Brain microvascular endothelial cell (primary cell): Measurements from ENCODE around the gene SCN1A.

Source experiments
- DNase-seq: peaks from one replicate; pipeline ENCODE4 v3.0.0-alpha.2; 2020
- H3K27ac ChIP-seq: fragments of 250-450 bp; sonication (Bioruptor Pico); 2 replicates; pipeline ENCODE4 v1.5.1; 2020; ENCODE audit warnings: mild to moderate bottlenecking, moderate library complexity
- H3K27me3 ChIP-seq: fragments of 250-450 bp; sonication (Bioruptor Pico); replicated peaks from 2 replicates; pipeline ENCODE4 v1.5.1; 2020; ENCODE audit warnings: mild to moderate bottlenecking
- H3K36me3 ChIP-seq: fragments of 250-450 bp; sonication (Bioruptor Pico); replicated peaks from 2 replicates; pipeline ENCODE4 v1.5.1; 2020; ENCODE audit warnings: mild to moderate bottlenecking
- H3K4me3 ChIP-seq: 2 replicates; pipeline ENCODE4 v1.5.1; 2011; ENCODE audit warnings: low read depth, mild to moderate bottlenecking, control low read depth, low read length, moderate library complexity
- in situ Hi-C: cut with HindIII; loops from 2 replicates; pipeline ENCODE4 v1.10.0; 2017; ENCODE audit warnings: low sequenced_read_pairs, low pct_ligation_motif_present
- TF ChIP-seq, protein P1 (sequence below): IDR thresholded peaks from 2 replicates; pipeline ENCODE4 v1.5.1; 2011; ENCODE audit warnings: low read depth, mild to moderate bottlenecking, moderate library complexity, low read length, control low read depth, inconsistent platforms; ENCODE audit errors: missing control alignments

SCN1A gene

DNA sequence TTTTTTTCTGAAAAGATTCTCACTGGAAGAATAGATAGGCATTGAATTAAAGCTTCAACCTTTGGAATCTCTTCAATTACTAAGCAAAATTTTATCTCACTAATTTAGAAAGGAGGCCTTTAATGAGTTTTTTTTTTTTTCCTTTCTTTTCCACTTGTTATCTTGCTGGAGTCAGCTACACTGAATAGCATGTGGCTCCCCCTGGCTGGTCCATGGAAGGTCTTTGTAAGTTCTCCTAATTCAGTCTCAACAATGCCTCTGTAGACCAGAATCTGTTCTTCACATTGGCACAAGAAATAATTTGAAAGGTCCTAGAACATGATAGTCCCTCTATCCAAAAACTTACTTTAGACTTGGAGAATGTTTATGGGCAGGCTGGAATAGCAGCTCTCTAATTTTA lies 24.2 kb upstream of the SCN1A start:
- no peak for DNase-seq
- no peak overlapping the region for H3K27ac ChIP-seq
- H3K4me3 ChIP-seq, result no peak overlapping the region
- TF ChIP-seq, protein P1, sequence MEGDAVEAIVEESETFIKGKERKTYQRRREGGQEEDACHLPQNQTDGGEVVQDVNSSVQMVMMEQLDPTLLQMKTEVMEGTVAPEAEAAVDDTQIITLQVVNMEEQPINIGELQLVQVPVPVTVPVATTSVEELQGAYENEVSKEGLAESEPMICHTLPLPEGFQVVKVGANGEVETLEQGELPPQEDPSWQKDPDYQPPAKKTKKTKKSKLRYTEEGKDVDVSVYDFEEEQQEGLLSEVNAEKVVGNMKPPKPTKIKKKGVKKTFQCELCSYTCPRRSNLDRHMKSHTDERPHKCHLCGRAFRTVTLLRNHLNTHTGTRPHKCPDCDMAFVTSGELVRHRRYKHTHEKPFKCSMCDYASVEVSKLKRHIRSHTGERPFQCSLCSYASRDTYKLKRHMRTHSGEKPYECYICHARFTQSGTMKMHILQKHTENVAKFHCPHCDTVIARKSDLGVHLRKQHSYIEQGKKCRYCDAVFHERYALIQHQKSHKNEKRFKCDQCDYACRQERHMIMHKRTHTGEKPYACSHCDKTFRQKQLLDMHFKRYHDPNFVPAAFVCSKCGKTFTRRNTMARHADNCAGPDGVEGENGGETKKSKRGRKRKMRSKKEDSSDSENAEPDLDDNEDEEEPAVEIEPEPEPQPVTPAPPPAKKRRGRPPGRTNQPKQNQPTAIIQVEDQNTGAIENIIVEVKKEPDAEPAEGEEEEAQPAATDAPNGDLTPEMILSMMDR, result peak; percentile 8
- in situ Hi-C loops, result no loop called here
- no peaks in the 10 kb centered on the region for H3K27me3 ChIP-seq
- no peaks in the 10 kb centered on the region for H3K36me3 ChIP-seq

DNA sequence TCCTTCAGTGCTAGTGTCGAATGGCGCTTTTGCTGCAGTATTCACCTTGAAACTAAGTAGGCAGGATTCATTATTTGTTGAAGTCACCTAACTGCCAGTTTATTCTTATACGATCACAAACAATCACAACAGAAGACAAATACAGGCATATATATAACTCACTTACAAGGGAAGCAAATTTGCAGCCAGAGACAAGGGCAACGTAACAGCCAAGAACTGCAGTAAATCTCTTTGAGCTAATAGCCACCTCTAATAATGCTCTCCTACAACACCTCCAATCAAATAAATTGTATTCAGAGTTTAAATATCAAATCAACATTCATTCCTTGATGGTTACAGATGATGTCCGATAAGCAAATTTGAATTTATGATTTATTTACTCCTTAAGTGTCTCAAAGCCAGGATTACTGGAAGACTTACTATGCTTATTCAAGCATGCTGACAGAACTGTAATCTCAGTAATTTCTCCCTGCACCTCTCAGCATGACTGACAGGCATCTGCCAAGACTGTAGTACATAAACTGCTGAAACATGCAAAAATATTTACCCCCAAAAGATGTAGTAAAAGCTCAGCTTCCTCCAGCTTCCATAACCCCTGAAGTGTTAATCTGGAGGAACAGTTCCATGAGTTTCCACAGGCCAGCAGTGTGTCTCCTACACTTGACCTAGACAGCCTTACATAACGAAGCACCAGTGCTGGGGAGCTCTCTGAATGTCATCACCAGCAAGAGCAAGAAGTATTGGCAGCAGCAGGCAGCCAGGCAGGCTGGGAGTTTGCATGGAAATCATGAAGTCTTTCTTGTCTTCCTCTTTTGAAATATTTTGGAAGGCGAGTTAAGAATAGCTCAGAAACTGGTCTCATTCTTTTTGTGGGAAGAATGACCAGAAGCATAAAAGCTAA lies 20.9 kb upstream of the SCN1A start:
- Histone ChIP-seq H3K36me3 (no peaks in the 10 kb centered on the region), H3K27me3 (no peaks in the 10 kb centered on the region), H3K4me3 (no peak overlapping the region), H3K27ac (no peak overlapping the region)
- no peak for DNase-seq
- in situ Hi-C loops, result no loop called here
- TF ChIP-seq, protein P1, result no peak

DNA sequence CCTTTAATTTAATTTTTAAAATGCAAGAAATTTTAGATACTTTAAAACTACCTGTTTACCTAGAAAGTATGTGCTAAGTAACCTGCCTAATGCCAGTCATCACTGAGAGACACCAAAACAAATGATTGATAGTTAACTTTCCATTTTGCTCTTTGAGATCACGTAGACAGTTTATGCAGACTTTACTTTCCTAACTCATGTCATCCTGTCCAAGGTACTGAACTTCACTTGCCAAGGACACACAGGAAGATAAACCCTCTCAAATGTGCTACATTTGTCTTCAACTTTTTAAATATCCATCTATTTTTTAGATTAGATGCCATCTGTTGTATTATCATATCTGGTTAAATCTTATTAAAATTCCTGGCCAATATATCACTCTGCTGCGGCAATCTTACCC lies 20.1 kb upstream of the SCN1A start:
- DNase-seq, result no peak
- Histone ChIP-seq H3K4me3 (no peak overlapping the region), H3K36me3 (no peaks in the 10 kb centered on the region), H3K27me3 (no peaks in the 10 kb centered on the region), H3K27ac (no peak overlapping the region)
- TF ChIP-seq, protein P1, result no peak
- in situ Hi-C loops, result no loop called here

DNA sequence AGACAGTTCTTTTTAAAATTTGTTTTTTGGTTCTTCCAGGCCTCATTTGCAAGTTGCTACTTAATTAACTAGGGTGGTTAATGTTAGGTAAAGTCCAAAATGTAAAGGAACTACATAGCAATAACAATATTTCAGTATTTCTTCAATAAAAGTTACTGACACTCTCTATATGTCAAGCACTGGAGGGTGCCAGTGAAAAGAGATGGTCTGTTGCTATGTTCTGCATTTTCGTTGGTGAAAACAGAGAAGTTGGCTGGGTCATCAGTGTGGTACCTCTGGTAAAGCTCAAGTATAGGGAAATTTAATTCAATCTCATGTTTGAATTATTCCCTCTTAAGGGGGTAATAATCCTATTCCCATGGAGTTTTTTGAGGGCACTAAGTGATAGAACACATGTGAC lies 16.3 kb upstream of the SCN1A start:
- no peak for DNase-seq
- no peak overlapping the region for H3K27ac ChIP-seq
- TF ChIP-seq, protein P1, result no peak
- no peak overlapping the region for H3K4me3 ChIP-seq
- no peaks in the 10 kb centered on the region for H3K27me3 ChIP-seq
- no peaks in the 10 kb centered on the region for H3K36me3 ChIP-seq
- in situ Hi-C loops, result no loop called here

DNA sequence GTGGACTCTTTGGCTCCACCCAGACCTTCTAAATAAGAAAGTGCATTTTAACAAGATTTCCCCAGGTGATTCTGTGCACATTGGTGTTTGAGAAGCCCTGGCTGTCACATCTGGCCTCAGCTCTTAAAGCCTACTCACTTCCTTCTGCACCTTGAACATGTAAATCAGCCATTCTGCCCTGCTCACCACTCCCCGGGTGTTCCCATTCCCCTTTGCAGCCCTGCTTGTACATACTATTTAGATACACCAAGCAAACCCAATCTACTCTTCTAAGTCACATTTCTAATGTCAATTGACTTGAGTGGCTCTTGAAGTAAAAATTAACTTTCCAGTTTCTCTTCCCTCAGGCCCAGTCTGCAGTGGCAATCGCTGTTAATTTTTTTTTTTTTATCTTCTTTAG lies 13.1 kb upstream of the SCN1A start:
- TF ChIP-seq, protein P1, result no peak
- no peaks in the 10 kb centered on the region for H3K27me3 ChIP-seq
- H3K4me3 ChIP-seq, result no peak overlapping the region
- H3K27ac ChIP-seq, result no peak overlapping the region
- no peaks in the 10 kb centered on the region for H3K36me3 ChIP-seq
- in situ Hi-C loops, result no loop called here
- no peak for DNase-seq
